Neuronal stem cell (in vitro differentiated cells): ENCODE results near the gene RELL2.
A peak's percentile ranks its signal among the peaks of the same experiment; 100 is the strongest.

Source experiments
- DNase-seq: peaks from one replicate; pipeline ENCODE4 v3.0.0-alpha.2; 2013; ENCODE audit warnings: low spot score
- H2AFZ ChIP-seq: one replicate; pipeline ENCODE4 v1.6.1; 2013; ENCODE audit warnings: mild to moderate bottlenecking, low read length, inconsistent platforms
- H2AK5ac ChIP-seq: 2 replicates; pipeline ENCODE4 v1.6.1; 2013; ENCODE audit warnings: low read depth, mild to moderate bottlenecking, inconsistent platforms, low read length, moderate library complexity, mixed read lengths
- H2BK120ac ChIP-seq: 2 replicates; pipeline ENCODE4 v1.6.1; 2013; ENCODE audit warnings: low read depth, mild to moderate bottlenecking, inconsistent platforms, low read length, moderate library complexity, mixed read lengths
- H2BK12ac ChIP-seq: one replicate; pipeline ENCODE4 v1.6.1; 2013; ENCODE audit warnings: low read length, inconsistent platforms
- H2BK15ac ChIP-seq: 2 replicates; pipeline ENCODE4 v1.6.1; 2013; ENCODE audit warnings: mild to moderate bottlenecking, low read length, inconsistent platforms, mixed read lengths
- H2BK5ac ChIP-seq: one replicate; pipeline ENCODE4 v1.6.1; 2013; ENCODE audit warnings: inconsistent platforms, mild to moderate bottlenecking, low read length, moderate library complexity
- H3K14ac ChIP-seq: one replicate; pipeline ENCODE4 v1.6.1; 2013; ENCODE audit warnings: low read length, inconsistent platforms
- H3K18ac ChIP-seq: 2 replicates; pipeline ENCODE4 v1.6.1; 2013; ENCODE audit warnings: low read length, inconsistent platforms
- H3K23ac ChIP-seq: 2 replicates; pipeline ENCODE4 v1.6.1; 2013; ENCODE audit warnings: low read depth, mild to moderate bottlenecking, mixed read lengths, low read length, inconsistent platforms; ENCODE audit not compliant: poor library complexity
- H3K27ac ChIP-seq: replicated peaks from 3 replicates; pipeline ENCODE4 v1.5.1; 2013; ENCODE audit warnings: low read length, inconsistent platforms
- H3K27me3 ChIP-seq, 3 experiments: 2 replicates each; pipeline ENCODE4 v1.6.1; 2013; ENCODE audit warnings: low read length in 3 of 3, mild to moderate bottlenecking in 2 of 3, inconsistent platforms in 1 of 3, low read depth in 1 of 3, mixed read lengths in 1 of 3, moderate library complexity in 1 of 3; ENCODE audit not compliant: control insufficient read depth in 3 of 3, insufficient read depth in 3 of 3
- H3K36me3 ChIP-seq, 2 donors: replicated peaks in 1 of 2; 2 replicates each; pipeline ENCODE4 v1.6.1; 2013; ENCODE audit warnings: low read length in 2 of 2; ENCODE audit not compliant: control insufficient read depth in 2 of 2, insufficient read depth in 2 of 2
- H3K4ac ChIP-seq: 2 replicates; pipeline ENCODE4 v1.6.1; 2013; ENCODE audit warnings: inconsistent platforms, mild to moderate bottlenecking, low read length, moderate library complexity
- H3K4me1 ChIP-seq, 2 donors: 1 replicate in 1 of 2; 2 replicates in 1 of 2; pipeline ENCODE4 v1.6.1; 2013; ENCODE audit warnings: low read length in 2 of 2, low read depth in 1 of 2; ENCODE audit not compliant: control insufficient read depth in 2 of 2, insufficient read depth in 1 of 2
- H3K4me2 ChIP-seq: one replicate; pipeline ENCODE4 v1.6.1; 2013; ENCODE audit warnings: mild to moderate bottlenecking, low read length, inconsistent platforms; ENCODE audit not compliant: insufficient read depth, poor library complexity, severe bottlenecking
- H3K4me3 ChIP-seq, 2 donors: 2 replicates each; pipeline ENCODE4 v1.5.1; 2013; ENCODE audit warnings: low read length in 2 of 2, mild to moderate bottlenecking in 2 of 2, inconsistent platforms in 1 of 2, moderate library complexity in 1 of 2
- H3K79me1 ChIP-seq: one replicate; pipeline ENCODE4 v1.6.1; 2013; ENCODE audit warnings: low read depth, mild to moderate bottlenecking, inconsistent platforms, low read length, moderate library complexity
- H3K9ac ChIP-seq: one replicate; pipeline ENCODE4 v1.6.1; 2013; ENCODE audit warnings: mild to moderate bottlenecking, low read depth, low read length, inconsistent platforms; ENCODE audit not compliant: poor library complexity
- H3K9me3 ChIP-seq, 2 donors: replicated peaks in 1 of 2; 2 replicates each; pipeline versions ENCODE3 to v1.6.1; 2013; ENCODE audit warnings: low read length in 2 of 2, mild to moderate bottlenecking in 2 of 2, inconsistent platforms in 1 of 2, low read depth in 1 of 2, mixed read lengths in 1 of 2, moderate library complexity in 1 of 2; ENCODE audit not compliant: control insufficient read depth in 2 of 2, insufficient read depth in 1 of 2
- H4K8ac ChIP-seq: one replicate; pipeline ENCODE4 v1.6.1; 2013; ENCODE audit warnings: low read depth, mild to moderate bottlenecking, inconsistent platforms, low read length, moderate library complexity
- H4K91ac ChIP-seq: one replicate; pipeline ENCODE4 v1.6.1; 2013; ENCODE audit warnings: low read length, low read depth, mild to moderate bottlenecking, inconsistent platforms; ENCODE audit not compliant: poor library complexity
- WGBS, 2 donors: extraction: QIAGEN DNeasy Blood & Tissue Kit; methylation state at CpG; one replicate each; pipeline ENCODE4 v1.1.7; 2013; ENCODE audit warnings: missing lambda C conversion rate in 2 of 2, mixed read lengths in 1 of 2; ENCODE audit not compliant: insufficient read length in 2 of 2, insufficient replicate concordance in 1 of 2; ENCODE audit errors: extremely low coverage in 2 of 2; 5-methylcytosine and 5-hydroxymethylcytosine counted together

RELL2 gene

GRCh38 chr5:141680178-141680577, 43.4 kb downstream of the RELL2 start:
- Histone ChIP-seq H3K4ac (peak overlapping the region; percentile 60), H3K23ac (no peak overlapping the region), H4K91ac (no peak overlapping the region), H3K4me2 (peak overlapping the region; percentile 49), H3K27ac (peak overlapping the region; percentile 84), H3K14ac (peak overlapping the region; percentile 98), H2AK5ac (peak overlapping the region; percentile 97), H3K4me1 (peaks cover 27 to 31% of the 10 kb centered on the region in 2 donors), H2BK15ac (peak overlapping the region; percentile 76), H3K18ac (peak overlapping the region; percentile 95), H2BK120ac (peak overlapping the region; percentile 64), H3K27me3 (no peaks in the 10 kb centered on the region), H3K4me3 (peak overlapping the region in 1 of 2 donors; percentile 54), H3K79me1 (peaks cover 10% of the 10 kb centered on the region), H3K36me3 (peaks cover 0 to 18% of the 10 kb centered on the region in 2 donors), H2AFZ (peak overlapping the region; percentile 85), H3K9me3 (no peaks in the 10 kb centered on the region), H2BK12ac (no peak overlapping the region), H2BK5ac (peak overlapping the region; percentile 93), H3K9ac (peak overlapping the region; percentile 91), H4K8ac (peak overlapping the region; percentile 88)
- WGBS, 2 donors: no CpG with 5 or more reads among the region's 16 CpGs
- DNase-seq: no peak

GRCh38 chr5:141680751-141681201, 44.0 kb downstream of the RELL2 start:
- no peak overlapping the region for H3K14ac ChIP-seq
- peak overlapping the region; percentile 97 for H3K18ac ChIP-seq
- no peak overlapping the region for H4K91ac ChIP-seq
- H2AFZ ChIP-seq: peak overlapping the region; percentile 85
- H3K4me3 ChIP-seq: peak overlapping the region; percentile 56 to 81
- H3K9ac ChIP-seq: no peak overlapping the region
- no peak overlapping the region for H4K8ac ChIP-seq
- no peak overlapping the region for H3K23ac ChIP-seq
- H3K9me3 ChIP-seq: no peaks in the 10 kb centered on the region
- peak overlapping the region; percentile 97 for H2AK5ac ChIP-seq
- H2BK120ac ChIP-seq: peak overlapping the region; percentile 4
- H2BK15ac ChIP-seq: peak overlapping the region; percentile 76
- peak overlapping the region; percentile 43 for H2BK12ac ChIP-seq
- peak overlapping the region; percentile 93 for H3K4me2 ChIP-seq
- peak overlapping the region; percentile 96 for H3K27ac ChIP-seq
- peak overlapping the region; percentile 93 for H2BK5ac ChIP-seq
- peaks cover 10% of the 10 kb centered on the region for H3K79me1 ChIP-seq
- peaks cover 27 to 31% of the 10 kb centered on the region in 2 donors for H3K4me1 ChIP-seq
- peak; percentile 79 for DNase-seq
- H3K4ac ChIP-seq: no peak overlapping the region
- peaks cover 0 to 17% of the 10 kb centered on the region in 2 donors for H3K36me3 ChIP-seq
- no CpG with 5 or more reads among the region's 6 CpGs for WGBS, 2 donors
- H3K27me3 ChIP-seq: no peaks in the 10 kb centered on the region

GRCh38 chr5:141681295-141681694, 44.5 kb downstream of the RELL2 start:
- peak overlapping the region; percentile 56 to 81 for H3K4me3 ChIP-seq
- H3K4ac ChIP-seq: peak overlapping the region; percentile 99
- H3K27ac ChIP-seq: peak overlapping the region; percentile 96
- peak overlapping the region; percentile 79 for H2AK5ac ChIP-seq
- H2BK120ac ChIP-seq: peak overlapping the region; percentile 4
- H2AFZ ChIP-seq: peak overlapping the region; percentile 85
- peak overlapping the region; percentile 7 for H4K8ac ChIP-seq
- H2BK5ac ChIP-seq: peak overlapping the region; percentile 49
- peaks cover 10% of the 10 kb centered on the region for H3K79me1 ChIP-seq
- H3K14ac ChIP-seq: peak overlapping the region; percentile 75
- peak overlapping the region; percentile 75 for H2BK12ac ChIP-seq
- no peaks in the 10 kb centered on the region for H3K27me3 ChIP-seq
- H3K36me3 ChIP-seq: peaks cover 0 to 16% of the 10 kb centered on the region in 2 donors
- H3K4me2 ChIP-seq: peak overlapping the region; percentile 93
- peak overlapping the region; percentile 89 for H3K9ac ChIP-seq
- peak overlapping the region; percentile 97 for H3K18ac ChIP-seq
- no peaks in the 10 kb centered on the region for H3K9me3 ChIP-seq
- peak overlapping the region; percentile 53 for H2BK15ac ChIP-seq
- peak overlapping the region; percentile 98 for H4K91ac ChIP-seq
- no peak for DNase-seq
- H3K23ac ChIP-seq: peak overlapping the region; percentile 96
- H3K4me1 ChIP-seq: peaks cover 27 to 31% of the 10 kb centered on the region in 2 donors
- no CpG with 5 or more reads among the region's 2 CpGs for WGBS, 2 donors

GRCh38 chr5:141681695-141682641, 45.2 kb downstream of the RELL2 start, which contains the start of gene ARAP3:
Gene ARAP3 (minus strand): TSS chr5:141682230. CDS start chr5:141680486, 1,744 bp downstream.
- peak within 1 kb of the TSS; percentile 85 for H2AFZ ChIP-seq
- peak within 1 kb of the TSS; percentile 7 for H4K8ac ChIP-seq
- no peaks in the 10 kb centered on the region for H3K27me3 ChIP-seq
- H3K4ac ChIP-seq: peak within 1 kb of the TSS; percentile 99
- H4K91ac ChIP-seq: peak within 1 kb of the TSS; percentile 98
- H2BK12ac ChIP-seq: peak within 1 kb of the TSS; percentile 92
- peak; percentile 70 for DNase-seq
- peak within 1 kb of the TSS; percentile 97 for H3K18ac ChIP-seq
- peak within 1 kb of the TSS; percentile 96 for H3K27ac ChIP-seq
- peak within 1 kb of the TSS; percentile 93 for H3K4me2 ChIP-seq
- peak within 1 kb of the TSS; percentile 56 to 81 for H3K4me3 ChIP-seq
- H3K14ac ChIP-seq: peak within 1 kb of the TSS; percentile 75
- peaks cover 31 to 32% of the 10 kb centered on the region in 2 donors for H3K4me1 ChIP-seq
- H3K36me3 ChIP-seq: peaks cover 0 to 10% of the 10 kb centered on the region in 2 donors
- peak within 1 kb of the TSS; percentile 82 for H2BK120ac ChIP-seq
- H3K9ac ChIP-seq: peak within 1 kb of the TSS; percentile 90
- H2BK15ac ChIP-seq: peak within 1 kb of the TSS; percentile 90
- H3K79me1 ChIP-seq: peaks cover 10% of the 10 kb centered on the region
- H2BK5ac ChIP-seq: peak within 1 kb of the TSS; percentile 49
- no CpG with 5 or more reads among the region's 77 CpGs for WGBS, 2 donors
- peak within 1 kb of the TSS; percentile 96 for H2AK5ac ChIP-seq
- peak within 1 kb of the TSS; percentile 96 for H3K23ac ChIP-seq
- H3K9me3 ChIP-seq: no peaks in the 10 kb centered on the region
